ENCODE measurements around the gene NXN.

Gene NXN

GRCh38 chr17:979539-980405 is at the start of gene NXN:
Gene NXN, minus strand, starts transcription at chr17:979776.
- DNase-seq (ENCODE audit: low read depth, low spot score): no peak

DNA sequence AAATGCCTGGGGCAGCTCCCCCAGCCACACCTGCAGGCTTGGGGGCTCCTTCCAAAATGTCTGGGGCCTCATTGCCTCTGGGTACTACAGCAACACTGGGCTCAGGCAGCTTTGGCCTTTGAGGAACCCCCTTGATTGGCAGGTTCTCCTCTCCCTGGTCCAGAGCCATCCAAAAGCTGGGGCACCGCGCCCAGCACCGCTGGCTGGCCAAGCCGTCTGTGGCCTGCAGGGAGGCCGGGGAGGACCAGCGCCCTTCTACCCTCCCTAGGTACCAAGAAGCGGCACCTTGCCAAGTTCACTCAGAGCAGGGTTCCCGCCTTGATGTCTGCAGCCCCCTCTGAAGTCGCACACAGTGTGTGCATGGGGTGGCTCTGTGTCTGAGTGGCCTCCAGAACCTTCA is 47.5 kb upstream of the NXN start:
- DNase-seq (ENCODE audit: low read depth, low spot score): no peak

GRCh38 chr17:1026599-1026975 is 47.0 kb upstream of the NXN start:
- DNase-seq (ENCODE audit: low read depth, low spot score): no peak

DNA sequence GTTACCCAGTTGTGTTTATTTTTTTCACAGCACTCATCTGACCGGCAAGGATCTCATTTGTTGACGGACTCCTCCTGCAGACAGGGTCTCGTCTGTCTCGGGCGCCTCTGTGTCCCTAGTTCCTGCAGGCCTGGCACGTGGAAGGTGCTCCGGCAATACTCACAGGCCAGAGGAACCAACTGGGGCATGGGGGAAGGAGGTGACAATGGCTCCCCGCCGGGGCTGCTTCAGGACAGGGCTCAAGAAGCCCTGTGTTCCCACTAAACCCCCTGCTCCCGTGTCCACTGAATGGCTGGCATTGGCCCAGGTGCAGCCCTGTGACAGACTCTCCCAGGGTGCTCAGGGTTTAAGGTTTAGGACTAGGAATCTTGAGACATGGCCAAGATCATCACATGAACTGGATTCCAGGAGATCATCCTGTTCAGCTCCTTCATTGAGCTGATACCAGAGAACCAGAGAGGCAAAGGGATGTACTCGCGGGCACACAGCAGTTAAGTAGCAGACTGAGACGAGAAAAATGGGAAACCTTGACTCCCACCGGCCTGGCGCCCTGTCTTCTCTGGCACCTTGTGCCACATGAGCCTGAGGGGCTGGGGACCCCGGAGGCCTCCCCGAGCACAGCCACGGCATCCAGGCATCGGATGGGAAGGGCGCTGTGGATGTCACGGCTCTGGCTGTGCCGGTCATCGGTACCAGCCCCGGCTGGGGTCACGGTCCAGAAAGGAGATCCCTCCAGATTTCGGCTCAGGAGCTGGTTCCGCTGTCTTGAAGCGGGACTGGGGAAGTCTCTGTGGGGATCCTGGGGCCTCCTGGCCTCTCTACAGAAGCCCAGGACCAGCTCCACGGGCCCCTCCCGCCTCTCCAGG is 46.4 kb upstream of the NXN start:
- no peak for DNase-seq (ENCODE audit: low read depth, low spot score)

DNA sequence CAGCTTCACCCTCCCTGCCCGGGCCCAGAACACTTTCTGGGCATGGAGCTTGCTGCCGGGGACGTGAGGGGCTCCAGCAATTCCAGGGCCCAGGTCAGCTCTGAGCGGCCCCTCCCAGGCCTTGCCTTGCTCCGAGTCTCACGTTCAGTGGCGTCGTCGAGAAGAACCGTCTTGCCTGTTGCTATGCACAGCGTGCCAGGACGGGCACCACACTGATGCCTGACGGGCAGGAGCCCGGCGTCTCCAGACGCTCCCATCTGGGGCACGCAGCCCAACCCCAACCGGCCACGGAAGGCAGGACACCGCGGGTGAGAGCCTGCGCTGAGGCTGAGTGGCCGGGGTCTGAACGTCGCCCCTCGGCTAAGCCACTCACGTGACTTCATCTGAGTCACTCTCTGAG is 44.5 kb upstream of the NXN start:
- no peak for DNase-seq (ENCODE audit: low read depth, low spot score)

- no peak for DNase-seq (ENCODE audit: low read depth, low spot score)
Observed at GRCh38 chr17:1022278-1023024, 42.9 kb upstream of the NXN start.

- DNase-seq (ENCODE audit: low read depth, low spot score): no peak
Observed at GRCh38 chr17:1021147-1021546, 41.6 kb upstream of the NXN start.

DNA sequence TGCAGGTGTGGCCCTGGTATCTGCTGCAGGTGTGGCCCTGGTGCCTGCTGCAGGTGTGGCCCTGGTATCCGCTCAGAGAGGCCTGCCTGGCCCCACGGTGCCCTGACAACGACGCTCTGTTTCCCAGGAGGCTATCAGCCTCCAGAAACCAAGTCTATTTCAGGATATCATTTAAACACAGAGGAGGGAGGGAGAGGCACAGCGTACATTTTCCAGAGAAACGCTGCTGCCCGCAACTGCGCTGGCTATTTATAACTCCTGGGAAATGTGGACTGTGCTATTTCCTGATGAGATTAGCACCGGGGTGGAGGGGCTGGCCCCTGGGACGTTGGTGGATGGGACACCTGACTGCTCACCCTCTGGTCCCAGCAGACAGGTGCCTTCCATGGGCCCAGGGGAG is 39.9 kb upstream of the NXN start:
- no peak for DNase-seq (ENCODE audit: low read depth, low spot score)

GRCh38 chr17:1018547-1018946 is 39.0 kb upstream of the NXN start:
- DNase-seq (ENCODE audit: low read depth, low spot score): no peak

DNA sequence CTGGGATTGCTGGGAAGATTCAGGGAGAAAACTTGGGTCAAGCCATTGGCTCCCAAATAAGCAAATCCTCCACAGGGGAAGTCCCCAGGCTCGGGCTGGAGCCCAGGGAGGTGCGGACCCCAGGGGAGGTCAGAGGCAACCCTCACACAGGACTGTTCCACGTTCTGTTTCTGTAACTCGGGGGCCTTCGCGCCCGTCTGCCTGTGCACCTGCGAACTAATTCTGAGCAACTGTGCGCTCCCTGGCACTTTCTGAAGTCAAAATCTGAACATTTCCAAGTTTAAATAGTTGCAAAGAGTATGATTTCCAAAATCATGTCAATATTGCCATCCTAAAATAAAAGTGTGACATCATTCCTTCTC is 34.1 kb upstream of the NXN start:
- no peak for DNase-seq (ENCODE audit: low read depth, low spot score)

DNA sequence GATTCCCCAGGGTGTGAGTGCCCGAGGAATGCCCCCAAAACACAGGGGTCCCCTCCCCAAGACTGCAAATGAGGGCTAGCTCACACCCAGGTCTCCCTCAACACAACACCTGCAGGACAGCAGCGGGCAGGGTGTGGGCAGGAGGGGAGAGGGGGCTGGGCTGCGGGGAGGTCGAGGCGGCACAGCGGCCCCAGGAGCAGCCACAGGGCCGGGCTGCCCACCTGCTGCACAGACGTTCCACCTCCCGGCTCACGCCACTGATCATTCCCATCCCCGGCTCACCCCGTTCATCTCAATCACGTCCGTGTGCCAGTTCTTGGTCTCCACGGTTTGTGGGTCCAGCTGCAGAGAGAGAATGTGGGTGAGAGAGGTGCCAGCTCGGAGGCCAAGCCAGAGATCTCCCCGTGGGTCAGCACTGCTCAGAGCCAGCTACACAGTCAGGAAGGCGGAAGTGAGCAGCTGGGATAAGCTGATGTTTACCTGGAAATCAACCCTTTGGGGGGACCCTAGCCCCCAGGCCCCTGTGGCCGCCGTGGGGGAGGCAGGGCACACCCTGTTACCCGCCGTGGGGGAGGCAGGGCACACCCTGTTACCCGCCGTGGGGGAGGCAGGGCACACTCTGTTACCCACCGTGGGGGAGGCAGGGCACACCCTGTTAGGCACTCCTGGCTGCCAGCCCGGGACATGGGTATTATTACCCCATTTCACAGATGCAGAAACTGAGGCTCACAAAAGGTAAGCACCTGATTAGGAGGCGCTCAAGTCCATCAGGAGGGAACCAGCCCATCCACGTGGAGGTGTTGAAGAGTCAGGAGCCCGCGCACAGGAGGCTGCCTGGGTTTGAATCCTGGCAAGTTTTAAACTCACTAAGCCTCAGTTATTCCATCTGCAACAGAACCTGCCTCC is 33.5 kb upstream of the NXN start:
- DNase-seq (ENCODE audit: low read depth, low spot score): no peak

DNA sequence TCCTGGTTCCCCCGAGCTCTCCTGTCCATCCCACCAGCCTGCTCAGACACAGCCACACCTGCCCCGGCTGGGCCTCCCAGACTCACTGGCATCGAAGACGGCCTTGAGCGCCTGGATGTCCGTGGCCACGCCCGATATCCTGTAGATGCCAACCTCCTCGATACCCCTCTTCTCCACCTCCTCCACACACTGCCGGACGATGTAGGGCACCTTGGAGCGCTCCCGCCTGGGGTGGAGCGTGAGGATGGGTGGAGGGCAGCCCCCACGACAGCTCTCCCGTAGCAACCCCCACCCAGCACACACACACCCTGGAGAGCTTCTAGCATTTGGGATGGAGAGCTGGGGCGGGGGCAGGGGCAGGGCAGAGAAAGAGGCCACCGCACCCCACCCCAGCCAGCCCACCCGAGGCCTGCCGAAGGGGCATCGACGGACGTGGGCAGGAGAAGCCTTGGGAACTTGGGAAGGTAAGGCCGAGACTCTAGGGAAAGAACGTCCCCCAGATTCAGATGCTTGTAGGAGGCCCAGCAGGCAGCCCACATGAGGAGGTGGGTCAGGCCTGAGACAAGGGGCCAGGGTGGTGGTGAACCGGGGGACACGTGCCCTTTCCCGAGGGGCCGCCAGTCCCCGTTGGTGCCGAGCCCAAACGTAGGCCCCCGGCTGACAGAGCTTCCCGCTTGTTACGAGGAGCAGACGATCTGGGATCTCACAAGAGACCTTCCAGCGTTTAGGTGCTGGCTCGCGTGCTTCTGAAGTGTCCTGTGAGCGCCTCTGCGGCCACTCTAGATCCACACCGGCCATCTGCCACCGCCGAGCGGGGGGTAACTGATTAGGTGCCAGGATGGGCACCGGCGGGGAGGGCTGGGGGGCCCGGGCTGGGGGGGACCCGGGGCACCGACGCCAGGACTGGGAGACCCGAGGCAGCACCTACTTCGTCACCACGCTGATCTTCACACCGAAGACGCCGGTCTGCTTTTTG is 32.5 kb upstream of the NXN start:
- DNase-seq (ENCODE audit: low read depth, low spot score): no peak

- DNase-seq (ENCODE audit: low read depth, low spot score): no peak
Observed at GRCh38 chr17:1011138-1011537, 31.6 kb upstream of the NXN start.

GRCh38 chr17:1010586-1010985 is 31.0 kb upstream of the NXN start:
- DNase-seq (ENCODE audit: low read depth, low spot score): no peak

GRCh38 chr17:1010086-1010450 is 30.5 kb upstream of the NXN start:
- DNase-seq (ENCODE audit: low read depth, low spot score): no peak

GRCh38 chr17:1009229-1010085 is 29.9 kb upstream of the NXN start:
- no peak for DNase-seq (ENCODE audit: low read depth, low spot score)

- DNase-seq (ENCODE audit: low read depth, low spot score): no peak
Observed at GRCh38 chr17:1008008-1008761, 28.6 kb upstream of the NXN start.

- DNase-seq (ENCODE audit: low read depth, low spot score): no peak
Observed at GRCh38 chr17:1007310-1008007, 27.9 kb upstream of the NXN start.
